ENCODE measurements around the gene GGA1. TPM values are rescaled to one million over a fixed set of nuclear protein-coding genes. Genes with fewer than 3 reads are reported as not detected.
"Not testable (repeated sequence)": the region's sequence is repeated elsewhere in the genome, so short reads cannot be mapped to it uniquely, and the experiment has no call there.

The GGA1 gene
- total RNA-seq, 2 donors from 2014 or later: 70.5 to 86.8 TPM

GRCh38 chr22:37607935-37608476 lies 628 bp upstream of the GGA1 start:
- no peak for ATAC-seq
- peaks cover 40% of the 10 kb centered on the region for H3K4me1 Mint-ChIP-seq
- no peaks in the 10 kb centered on the region for H3K27me3 Mint-ChIP-seq
- no peaks in the 10 kb centered on the region for H3K36me3 Mint-ChIP-seq (ENCODE audit: low read depth)
- peak overlapping the region; percentile 98 for H3K27ac Mint-ChIP-seq
- DNase-seq: no peak
- peak overlapping the region; percentile 90 for H3K4me3 Mint-ChIP-seq
- H3K9me3 ChIP-seq (ENCODE audit: control insufficient read depth, low read length, poor library complexity, severe bottlenecking): no peaks in the 10 kb centered on the region

GRCh38 chr22:37609240-37610152 lies 862 bp downstream of the GGA1 start:
- peak overlapping the region; percentile 98 for H3K4me3 Mint-ChIP-seq
- H3K27ac Mint-ChIP-seq: peak overlapping the region; percentile 98
- no peaks in the 10 kb centered on the region for H3K27me3 Mint-ChIP-seq
- no peaks in the 10 kb centered on the region for H3K36me3 Mint-ChIP-seq (ENCODE audit: low read depth)
- H3K9me3 ChIP-seq (ENCODE audit: control insufficient read depth, low read length, poor library complexity, severe bottlenecking): no peaks in the 10 kb centered on the region
- DNase-seq: no peak
- no peak for ATAC-seq
- H3K4me1 Mint-ChIP-seq: peaks cover 37% of the 10 kb centered on the region

DNA sequence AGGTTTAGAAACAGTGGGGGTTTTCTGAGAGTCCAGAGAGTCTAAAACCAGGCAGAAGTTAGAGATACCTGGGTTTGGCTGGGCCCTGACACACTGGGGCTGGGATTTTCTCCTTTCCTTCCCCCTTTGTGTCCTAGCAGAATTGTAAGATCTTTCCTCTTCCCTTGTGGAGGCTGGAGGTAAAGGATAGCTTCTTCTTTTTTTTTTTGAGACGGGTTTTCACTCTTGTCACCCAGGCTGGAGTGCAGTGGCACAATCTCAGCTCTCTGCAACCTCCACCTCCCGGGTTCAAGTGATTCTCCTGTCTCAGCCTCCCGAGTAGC lies 1.5 kb downstream of the GGA1 start:
- peak overlapping the region; percentile 98 for H3K27ac Mint-ChIP-seq

DNA sequence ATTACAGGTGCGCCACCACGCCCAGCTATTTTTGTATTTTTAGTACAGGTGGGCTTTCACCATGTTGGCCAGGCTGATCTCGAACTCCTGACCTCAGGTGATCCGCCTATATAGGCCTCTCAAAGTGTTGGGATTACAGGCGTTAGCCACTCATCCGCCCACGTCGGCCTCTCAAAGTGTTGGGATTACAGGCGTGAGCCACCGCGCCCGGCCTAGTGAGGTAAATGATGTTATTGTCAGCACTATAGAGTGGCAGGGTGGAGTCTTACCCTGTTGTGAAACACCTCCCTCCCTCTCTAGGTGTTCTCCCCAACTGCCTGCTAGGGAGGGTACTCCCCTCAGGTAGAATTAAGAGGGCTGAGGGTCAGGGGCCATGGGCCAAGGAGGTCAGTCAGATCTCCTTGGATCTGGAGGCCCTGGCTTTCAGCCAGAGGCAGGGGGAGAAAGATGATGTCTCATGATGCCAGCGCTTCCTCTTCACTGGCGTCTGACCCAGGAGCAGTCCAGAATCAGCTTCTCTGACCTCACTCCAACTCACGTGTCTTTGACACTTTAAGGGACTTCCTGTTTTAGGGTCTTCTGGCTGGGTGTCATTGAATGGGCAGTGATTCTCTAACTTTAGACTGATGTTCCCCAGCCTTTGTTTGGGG lies 2.0 kb downstream of the GGA1 start:
- Mint-ChIP-seq H3K4me3 (peak overlapping the region; percentile 98), H3K4me1 (peaks cover 27% of the 10 kb centered on the region)

More for the DNA sequence above, 1.5 kb downstream of the GGA1 start:
- not testable (repeated sequence) for H3K27me3 Mint-ChIP-seq; H3K36me3 Mint-ChIP-seq (ENCODE audit: low read depth); ATAC-seq; DNase-seq; H3K9me3 ChIP-seq (ENCODE audit: control insufficient read depth, low read length, poor library complexity, severe bottlenecking)
- Mint-ChIP-seq H3K4me1 (peaks cover 32% of the 10 kb centered on the region), H3K4me3 (peak overlapping the region; percentile 98)

DNA sequence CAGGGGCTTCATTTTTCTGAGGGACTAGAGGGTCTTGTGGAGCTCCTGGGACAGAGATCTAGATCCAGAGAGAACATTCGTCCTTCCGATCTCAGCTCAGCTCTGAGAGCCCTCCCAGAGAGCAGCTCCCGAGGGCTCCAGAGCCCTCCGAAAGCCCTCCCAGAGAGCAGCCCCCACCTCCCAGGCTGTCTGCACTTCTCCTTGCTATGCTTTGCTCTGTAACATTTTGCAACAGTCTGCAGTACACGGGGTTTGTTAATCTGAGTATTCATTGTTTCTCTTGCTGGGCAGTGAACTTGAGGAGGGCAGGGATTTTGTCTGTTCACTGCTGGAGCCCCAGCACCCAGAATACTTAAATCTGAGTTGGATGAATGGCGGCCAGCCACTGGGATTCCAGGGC lies 2.6 kb downstream of the GGA1 start:
- Mint-ChIP-seq H3K4me3 (no peak overlapping the region), H3K4me1 (peaks cover 23% of the 10 kb centered on the region), H3K27me3 (no peaks in the 10 kb centered on the region), H3K27ac (peak overlapping the region; percentile 43), H3K36me3 (ENCODE audit: low read depth) (no peaks in the 10 kb centered on the region)
- DNase-seq: no peak
- no peaks in the 10 kb centered on the region for H3K9me3 ChIP-seq (ENCODE audit: control insufficient read depth, low read length, poor library complexity, severe bottlenecking)
- ATAC-seq: no peak

More for the DNA sequence above, 2.0 kb downstream of the GGA1 start:
- ATAC-seq (no peak), DNase-seq (no peak)
- peak overlapping the region; percentile 43 for H3K27ac Mint-ChIP-seq
- H3K27me3 Mint-ChIP-seq: no peaks in the 10 kb centered on the region
- no peaks in the 10 kb centered on the region for H3K36me3 Mint-ChIP-seq (ENCODE audit: low read depth)
- H3K9me3 ChIP-seq (ENCODE audit: control insufficient read depth, low read length, poor library complexity, severe bottlenecking): no peaks in the 10 kb centered on the region

DNA sequence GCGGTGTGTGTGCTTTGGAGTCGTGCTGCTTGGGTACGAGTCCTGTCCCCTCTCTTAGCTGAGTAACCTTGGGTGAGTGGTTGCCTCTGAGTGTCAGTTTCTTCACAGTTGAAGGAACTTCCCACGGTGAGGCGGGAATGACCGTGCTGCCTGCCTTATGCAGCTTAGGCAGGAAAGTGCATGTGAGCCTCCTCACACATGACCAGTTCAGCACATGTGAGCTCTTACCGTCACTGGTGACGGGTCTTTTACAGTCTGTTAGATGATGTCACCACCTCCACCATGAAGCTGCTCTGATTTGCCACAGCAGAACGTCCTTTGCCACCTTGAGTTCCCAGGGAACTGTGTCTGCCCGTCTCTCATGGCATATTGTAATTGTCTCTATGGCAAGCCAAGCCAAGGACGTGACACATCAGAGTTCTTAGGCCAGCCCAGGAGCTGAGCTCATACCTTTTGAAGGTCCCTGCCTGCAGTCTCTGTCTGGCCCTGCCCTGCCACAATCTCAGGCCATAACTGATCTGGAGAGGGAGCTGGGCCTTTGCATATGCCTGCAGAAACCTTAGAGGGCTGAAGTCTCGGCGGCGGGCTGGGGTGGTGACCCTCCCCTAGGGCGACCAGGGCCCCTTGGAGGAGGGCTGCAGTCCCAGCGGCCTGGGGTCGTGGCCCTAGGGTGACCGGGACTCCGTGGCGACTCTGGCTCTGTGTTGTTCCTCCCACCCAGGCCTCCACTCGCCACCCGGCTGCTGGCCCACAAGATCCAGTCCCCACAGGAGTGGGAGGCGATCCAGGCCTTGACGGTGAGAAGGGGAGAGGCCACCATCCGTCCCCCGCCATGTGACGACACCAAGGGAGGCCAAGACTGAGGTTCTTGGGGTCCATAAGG lies 7.8 kb downstream of the GGA1 start:
- Mint-ChIP-seq H3K27me3 (no peaks in the 10 kb centered on the region), H3K27ac (no peak overlapping the region), H3K36me3 (ENCODE audit: low read depth) (no peaks in the 10 kb centered on the region), H3K4me3 (no peak overlapping the region), H3K4me1 (peaks cover 4% of the 10 kb centered on the region)
- H3K9me3 ChIP-seq (ENCODE audit: control insufficient read depth, low read length, poor library complexity, severe bottlenecking): no peaks in the 10 kb centered on the region
- ATAC-seq: no peak
- DNase-seq: no peak

DNA sequence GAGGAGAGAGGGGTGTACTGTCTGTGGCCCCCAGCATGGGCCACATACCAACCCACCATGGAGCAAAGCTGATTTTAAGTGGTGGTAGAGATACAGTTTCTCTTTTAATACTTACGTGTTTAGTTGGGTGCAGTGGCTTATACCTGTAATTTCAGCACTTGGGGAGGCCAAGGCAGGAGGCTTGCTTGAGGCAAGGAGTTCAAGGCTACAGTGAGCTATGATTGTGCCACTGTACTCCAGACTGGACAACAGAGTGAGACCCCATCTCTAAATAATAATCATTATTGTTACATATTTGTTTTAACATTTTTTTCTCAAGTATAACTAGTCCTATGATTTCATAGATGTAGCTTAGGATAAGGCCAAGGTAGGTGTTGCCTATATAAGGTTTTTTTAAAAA lies 8.8 kb downstream of the GGA1 start:
- ATAC-seq (no peak), DNase-seq (no peak)
- no peaks in the 10 kb centered on the region for H3K9me3 ChIP-seq (ENCODE audit: control insufficient read depth, low read length, poor library complexity, severe bottlenecking)
- H3K36me3 Mint-ChIP-seq (ENCODE audit: low read depth): no peaks in the 10 kb centered on the region
- H3K4me3 Mint-ChIP-seq: no peak overlapping the region
- H3K4me1 Mint-ChIP-seq: peaks cover 2% of the 10 kb centered on the region
- H3K27me3 Mint-ChIP-seq: no peaks in the 10 kb centered on the region
- H3K27ac Mint-ChIP-seq: no peak overlapping the region

DNA sequence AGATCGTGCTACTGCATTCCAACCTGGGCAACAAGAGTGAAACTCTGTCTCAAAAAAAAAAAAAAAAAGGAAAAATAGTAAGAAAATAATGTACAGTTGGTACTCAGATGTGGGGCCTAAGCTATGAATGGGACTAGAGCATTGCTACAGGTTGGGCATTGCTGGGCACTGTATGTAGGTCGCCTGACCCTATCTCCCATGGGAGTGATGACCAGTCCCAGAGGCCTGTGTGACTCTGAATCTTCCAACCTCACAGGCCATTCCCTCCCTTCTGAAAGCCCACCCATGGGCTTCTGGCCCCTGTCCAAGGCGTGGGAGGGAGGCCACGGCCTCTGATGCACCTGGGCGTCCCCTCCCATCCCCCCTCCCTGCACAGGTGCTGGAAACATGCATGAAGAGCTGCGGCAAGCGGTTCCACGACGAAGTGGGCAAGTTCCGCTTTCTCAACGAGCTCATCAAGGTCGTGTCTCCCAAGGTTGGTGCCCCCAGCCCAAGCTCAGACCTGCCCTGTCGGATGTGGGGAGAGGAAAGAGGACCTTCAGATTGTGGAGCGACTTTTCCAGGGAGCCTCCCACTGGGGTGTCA lies 9.5 kb downstream of the GGA1 start:
- H3K27ac Mint-ChIP-seq: no peak overlapping the region
- ATAC-seq: no peak

DNA sequence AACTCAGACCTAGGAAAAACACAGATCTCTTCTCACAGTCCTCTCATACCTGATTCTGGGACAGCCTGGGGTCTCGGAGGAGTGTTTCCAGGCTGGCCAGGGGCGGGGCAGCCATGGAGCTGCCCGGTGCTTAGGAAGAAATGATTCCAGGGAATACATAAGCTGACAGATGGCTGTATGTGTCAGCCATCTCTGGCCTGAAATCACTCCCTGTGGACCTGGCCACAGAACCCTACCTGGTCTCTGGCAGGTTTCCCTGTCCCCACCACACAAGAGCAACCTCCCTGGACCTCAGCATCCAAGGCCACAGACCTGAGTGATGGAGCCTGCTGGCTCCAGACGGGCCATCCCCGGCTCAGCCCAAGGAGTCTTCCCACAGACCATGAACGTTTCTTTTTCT lies 10.0 kb downstream of the GGA1 start:
- Mint-ChIP-seq H3K4me3 (no peak overlapping the region), H3K27me3 (no peaks in the 10 kb centered on the region), H3K27ac (no peak overlapping the region), H3K36me3 (ENCODE audit: low read depth) (no peaks in the 10 kb centered on the region), H3K4me1 (peaks cover 2% of the 10 kb centered on the region)
- H3K9me3 ChIP-seq (ENCODE audit: control insufficient read depth, low read length, poor library complexity, severe bottlenecking): no peaks in the 10 kb centered on the region
- ATAC-seq (no peak), DNase-seq (no peak)

More for the DNA sequence above, 9.5 kb downstream of the GGA1 start:
- H3K4me3 Mint-ChIP-seq: no peak overlapping the region
- no peak for DNase-seq
- H3K36me3 Mint-ChIP-seq (ENCODE audit: low read depth): no peaks in the 10 kb centered on the region
- H3K4me1 Mint-ChIP-seq: peaks cover 2% of the 10 kb centered on the region
- no peaks in the 10 kb centered on the region for H3K27me3 Mint-ChIP-seq
- H3K9me3 ChIP-seq (ENCODE audit: control insufficient read depth, low read length, poor library complexity, severe bottlenecking): no peaks in the 10 kb centered on the region

GRCh38 chr22:37619991-37620390 lies 11.4 kb downstream of the GGA1 start:
- Mint-ChIP-seq H3K4me3 (no peak overlapping the region), H3K27ac (no peak overlapping the region), H3K4me1 (peaks cover 9% of the 10 kb centered on the region), H3K36me3 (ENCODE audit: low read depth) (no peaks in the 10 kb centered on the region), H3K27me3 (no peaks in the 10 kb centered on the region)
- DNase-seq (no peak), ATAC-seq (no peak)
- no peaks in the 10 kb centered on the region for H3K9me3 ChIP-seq (ENCODE audit: control insufficient read depth, low read length, poor library complexity, severe bottlenecking)

DNA sequence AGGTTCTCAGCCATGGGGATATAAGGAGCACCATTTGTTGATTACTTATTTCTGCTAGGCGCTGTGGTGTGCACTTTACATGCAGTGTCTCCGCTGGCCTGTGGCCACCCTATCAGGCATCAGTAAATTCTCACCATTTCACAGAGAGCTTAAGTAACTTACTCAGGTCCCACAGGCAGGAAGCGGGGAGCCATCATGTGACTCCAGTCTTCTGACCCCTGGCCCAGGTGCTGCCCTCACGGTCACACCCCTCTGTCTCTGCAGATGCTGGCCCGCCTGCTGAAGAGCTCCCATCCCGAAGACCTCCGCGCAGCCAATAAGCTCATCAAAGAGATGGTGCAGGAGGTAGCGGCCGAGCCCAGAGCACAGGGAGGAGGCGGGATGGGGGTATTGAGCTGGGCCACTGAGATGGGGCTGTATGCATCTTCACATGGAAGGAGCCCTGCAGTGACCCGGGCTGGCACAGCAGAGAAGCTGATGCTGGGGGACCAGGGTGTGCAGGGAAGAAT lies 12.8 kb downstream of the GGA1 start:
- H3K9me3 ChIP-seq (ENCODE audit: control insufficient read depth, low read length, poor library complexity, severe bottlenecking): no peaks in the 10 kb centered on the region
- no peak overlapping the region for H3K4me3 Mint-ChIP-seq
- ATAC-seq (no peak), DNase-seq (no peak)
- no peaks in the 10 kb centered on the region for H3K27me3 Mint-ChIP-seq
- H3K4me1 Mint-ChIP-seq: peaks cover 16% of the 10 kb centered on the region
- H3K36me3 Mint-ChIP-seq (ENCODE audit: low read depth): peaks cover 3% of the 10 kb centered on the region
- H3K27ac Mint-ChIP-seq: no peak overlapping the region

Measured in T-helper 17 cell (primary cell).